HG02884 (cell line): ENCODE measurements around the gene NUDT11.
"Not testable (repeated sequence)": the region's sequence is repeated elsewhere in the genome, so short reads cannot be mapped to it uniquely, and the experiment has no call there.

Source experiments
- ATAC-seq: cut with Tn5 transposase; IDR thresholded peaks from one replicate; pipeline ENCODE4 v1.9.1; 2021; ENCODE audit warnings: mild to moderate bottlenecking, moderate library complexity; ENCODE audit not compliant: unreplicated experiment

Gene NUDT11

GRCh38 chrX:51496501-51497291, at the start of gene NUDT11:
Gene NUDT11 (minus strand): TSS chrX:51496592. CDS start chrX:51496444, 148 bp downstream.
- ATAC-seq, result no peak

GRCh38 chrX:51520393-51520792, 24.0 kb upstream of the NUDT11 start:
- no peak for ATAC-seq

- not testable (repeated sequence) for ATAC-seq
These were observed 22.7 kb upstream of the NUDT11 start for GRCh38 chrX:51519131-51519530.

- ATAC-seq, result no peak
These were observed 11.2 kb upstream of the NUDT11 start for GRCh38 chrX:51507551-51507950.

- not testable (repeated sequence) for ATAC-seq
These were observed 497 bp downstream of the NUDT11 start for GRCh38 chrX:51495701-51496488.

- no peak for ATAC-seq
These were observed 2.0 kb downstream of the NUDT11 start for GRCh38 chrX:51494409-51494808.

- ATAC-seq, result no peak
These were observed 8.5 kb downstream of the NUDT11 start for GRCh38 chrX:51487960-51488267.

- ATAC-seq, result no peak
These were observed 11.8 kb downstream of the NUDT11 start for GRCh38 chrX:51484616-51485015.

- not testable (repeated sequence) for ATAC-seq
These were observed 14.0 kb downstream of the NUDT11 start for GRCh38 chrX:51482411-51482810.

- no peak for ATAC-seq
These were observed 19.5 kb downstream of the NUDT11 start for GRCh38 chrX:51476930-51477329.

GRCh38 chrX:51463322-51463721, 33.1 kb downstream of the NUDT11 start:
- no peak for ATAC-seq

- no peak for ATAC-seq
These were observed 35.0 kb downstream of the NUDT11 start for GRCh38 chrX:51461053-51462044.

GRCh38 chrX:51459125-51459524, 37.3 kb downstream of the NUDT11 start:
- no peak for ATAC-seq

- ATAC-seq, result no peak
These were observed 39.6 kb downstream of the NUDT11 start for GRCh38 chrX:51456814-51457213.

- ATAC-seq, result no peak
These were observed 40.1 kb downstream of the NUDT11 start for GRCh38 chrX:51456246-51456645.

GRCh38 chrX:51440365-51440764, 56.0 kb downstream of the NUDT11 start:
- no peak for ATAC-seq
